Erythroblast (primary cell): ENCODE results near the gene SLAIN2.

Source experiments
- GATA1 ChIP-seq: IDR thresholded peaks from 2 replicates; pipeline ENCODE4 v1.6.1; 2011; ENCODE audit warnings: low read depth, mild to moderate bottlenecking, control low read depth, low read length, moderate library complexity
- POLR2A ChIP-seq: IDR thresholded peaks from 2 replicates; pipeline ENCODE4 v1.6.1; 2011; ENCODE audit warnings: mild to moderate bottlenecking, low read length

- no peak for TF ChIP-seq POLR2A
- no peak for TF ChIP-seq GATA1
Observed at GRCh38 chr4:48431401-48431800, 90.1 kb downstream of the SLAIN2 start.
